CD14-positive monocyte (primary cell): ENCODE measurements around the gene PLCH2. TPM values are rescaled to one million over a fixed set of nuclear protein-coding genes. Genes with fewer than 3 reads are reported as not detected.

Source experiments
- DNase-seq, 3 donors: peaks; one replicate each; pipeline ENCODE4 v3.0.0-alpha.2; 2011 to 2022
- H2AFZ ChIP-seq: 2 replicates; pipeline ENCODE4 v1.6.0; 2012; ENCODE audit warnings: mild to moderate bottlenecking, low read depth, low read length, inconsistent platforms; ENCODE audit not compliant: insufficient read depth, poor library complexity, severe bottlenecking
- H3K27ac ChIP-seq, 2 donors: 1 replicate in 1 of 2; 2 replicates in 1 of 2; pipeline ENCODE4 v1.5.1; 2012 to 2013; ENCODE audit warnings: low read length in 2 of 2, control low read depth in 1 of 2, inconsistent platforms in 1 of 2, low read depth in 1 of 2, mild to moderate bottlenecking in 1 of 2
- H3K27me3 ChIP-seq, 2 donors: one replicate each; pipeline versions ENCODE4 v1.6.0 to v1.6.1; 2011 to 2013; ENCODE audit warnings: low read length in 2 of 2; ENCODE audit not compliant: control insufficient read depth in 2 of 2, insufficient read depth in 2 of 2
- H3K36me3 ChIP-seq, 2 donors: replicated peaks in 1 of 2; 1 replicate in 1 of 2; 2 replicates in 1 of 2; pipeline versions ENCODE4 v1.5.1 to v1.6.1; 2012 to 2013; ENCODE audit warnings: low read length in 2 of 2, control low read depth in 1 of 2, inconsistent platforms in 1 of 2, mild to moderate bottlenecking in 1 of 2; ENCODE audit not compliant: insufficient read depth in 2 of 2, control insufficient read depth in 1 of 2
- H3K4me1 ChIP-seq, 2 donors: 1 replicate in 1 of 2; 2 replicates in 1 of 2; pipeline versions ENCODE4 v1.5.1 to v1.6.1; 2012 to 2013; ENCODE audit warnings: low read length in 2 of 2, control low read depth in 1 of 2, inconsistent platforms in 1 of 2, mild to moderate bottlenecking in 1 of 2, moderate library complexity in 1 of 2; ENCODE audit not compliant: insufficient read depth in 2 of 2, control insufficient read depth in 1 of 2
- H3K4me2 ChIP-seq: replicated peaks from 2 replicates; pipeline ENCODE3; 2012; ENCODE audit warnings: low read length, moderate library complexity, mild to moderate bottlenecking; ENCODE audit not compliant: poor library complexity, severe bottlenecking; ENCODE audit errors: extremely low read depth
- H3K4me3 ChIP-seq, 3 experiments: fragments of 200-600 bp in 1 of 3; sonication (generic) in 1 of 3; replicated peaks in 1 of 3; 1 replicate in 2 of 3; 2 replicates in 1 of 3; pipeline ENCODE4 v1.5.1; 2011 to 2013; ENCODE audit warnings: low read length in 3 of 3, mild to moderate bottlenecking in 3 of 3, control low read depth in 2 of 3, low read depth in 2 of 3, inconsistent platforms in 1 of 3, moderate library complexity in 1 of 3
- H3K79me2 ChIP-seq: 2 replicates; pipeline ENCODE4 v1.6.0; 2012; ENCODE audit warnings: mild to moderate bottlenecking, control low read depth, inconsistent platforms, low read length, moderate library complexity; ENCODE audit not compliant: insufficient read depth
- H3K9ac ChIP-seq: 2 replicates; pipeline ENCODE4 v1.6.0; 2017; ENCODE audit warnings: low read length, mild to moderate bottlenecking; ENCODE audit not compliant: insufficient read depth, poor library complexity, severe bottlenecking
- H3K9me3 ChIP-seq, 2 donors: replicated peaks in 1 of 2; 1 replicate in 1 of 2; 2 replicates in 1 of 2; pipeline versions ENCODE4 v1.5.1 to v1.6.1; 2012 to 2013; ENCODE audit warnings: low read length in 2 of 2, control low read depth in 1 of 2; ENCODE audit not compliant: control insufficient read depth in 1 of 2, insufficient read depth in 1 of 2
- H4K20me1 ChIP-seq: 2 replicates; pipeline ENCODE4 v1.6.0; 2012; ENCODE audit warnings: mild to moderate bottlenecking, low read length, control low read depth, moderate library complexity; ENCODE audit not compliant: insufficient read depth
- H3K27ac Mint-ChIP-seq, 7 donors: one replicate each; pipeline ENCODE4 v1.8.0; 2020; ENCODE audit warnings: mild to moderate bottlenecking in 7 of 7, mixed read lengths in 7 of 7, moderate library complexity in 6 of 7, inconsistent platforms in 2 of 7
- H3K27me3 Mint-ChIP-seq, 3 donors: one replicate each; pipeline ENCODE4 v1.8.0; 2021 to 2022; ENCODE audit warnings: low read depth in 3 of 3, mild to moderate bottlenecking in 3 of 3, mixed read lengths in 3 of 3, moderate library complexity in 3 of 3, inconsistent platforms in 1 of 3
- H3K36me3 Mint-ChIP-seq, 2 donors: one replicate each; pipeline ENCODE4 v1.8.0; 2020; ENCODE audit warnings: mixed read lengths in 2 of 2, inconsistent platforms in 1 of 2, mild to moderate bottlenecking in 1 of 2
- H3K4me1 Mint-ChIP-seq: one replicate; pipeline ENCODE4 v1.8.0; 2020; ENCODE audit warnings: mild to moderate bottlenecking, mixed read lengths
- H3K4me3 Mint-ChIP-seq, 2 donors: one replicate each; pipeline ENCODE4 v1.8.0; 2020; ENCODE audit warnings: mild to moderate bottlenecking in 2 of 2, mixed read lengths in 2 of 2, moderate library complexity in 1 of 2
- H3K9me3 Mint-ChIP-seq, 7 donors: one replicate each; pipeline ENCODE4 v1.8.0; 2020 to 2022; ENCODE audit warnings: mixed read lengths in 7 of 7, mild to moderate bottlenecking in 6 of 7, moderate library complexity in 6 of 7, inconsistent platforms in 2 of 7
- CTCF ChIP-seq: fragments of 200-600 bp; IDR thresholded peaks from one replicate; pipeline ENCODE4 v1.8.0; 2022; ENCODE audit warnings: antibody characterized with exemption, mild to moderate bottlenecking
- WGBS: methylation state at CpG from one replicate; pipeline ENCODE4 v1.1.5; 2013; ENCODE audit warnings: missing lambda C conversion rate; ENCODE audit not compliant: insufficient coverage; 5-methylcytosine and 5-hydroxymethylcytosine counted together
- intact Hi-C, 2 donors: fragments of 100-400 bp; cut with micrococcal nuclease; formaldehyde crosslinking; loops; one replicate each; pipeline versions ENCODE4 v1.15.0 to v1.15.1; 2023
- polyA plus RNA-seq, 3 donors: library from polyadenylated mRNA; depleted of rRNA in 1 of 3; unstranded in 2 of 3; stranded (reverse) in 1 of 3; fragments of 300-500 nt in 2 of 3; fragments of >200 nt in 1 of 3; fragmentation: Illumina TruSeq in 2 of 3; gene quantifications; 1 replicate in 2 of 3; 2 replicates in 1 of 3; pipeline ENCODE4 v1.2.3, GENCODE V29; 2012 to 2021

The PLCH2 gene
- polyA plus RNA-seq, 3 donors, result 1.2 TPM; not detected in 2

GRCh38 chr1:2538872-2539271, 62.8 kb downstream of the PLCH2 start:
- Histone ChIP-seq H3K27me3 (peaks cover 3 to 39% of the 10 kb centered on the region in 2 donors), H3K9me3 (no peaks in the 10 kb centered on the region), H3K4me3 (no peak overlapping the region), H4K20me1 (no peaks in the 10 kb centered on the region), H3K79me2 (no peaks in the 10 kb centered on the region), H3K9ac (no peak overlapping the region), H3K27ac (no peak overlapping the region), H3K4me2 (no peak overlapping the region), H3K4me1 (no peaks in the 10 kb centered on the region), H2AFZ (no peak overlapping the region), H3K36me3 (no peaks in the 10 kb centered on the region)
- no peak overlapping the region for H3K4me3 Mint-ChIP-seq
- intact Hi-C loops, result no loop called here
- TF ChIP-seq CTCF, result no peak
- 85% methylated on average over 8 of the region's 8 CpGs for WGBS
- H3K27me3 Mint-ChIP-seq, result peaks cover 22 to 75% (median 34%) of the 10 kb centered on the region in 3 donors
- DNase-seq, result no peak
- H3K36me3 Mint-ChIP-seq, result no peaks in the 10 kb centered on the region
- peaks cover 2% of the 10 kb centered on the region for H3K4me1 Mint-ChIP-seq
- H3K27ac Mint-ChIP-seq, result no peak overlapping the region
- H3K9me3 Mint-ChIP-seq, result no peaks in the 10 kb centered on the region

- Histone ChIP-seq H3K4me2 (no peak overlapping the region), H3K27ac (no peak overlapping the region), H3K4me3 (no peak overlapping the region), H3K79me2 (no peaks in the 10 kb centered on the region), H4K20me1 (no peaks in the 10 kb centered on the region), H3K9me3 (no peaks in the 10 kb centered on the region), H3K27me3 (peaks cover 3 to 35% of the 10 kb centered on the region in 2 donors), H3K4me1 (no peaks in the 10 kb centered on the region), H3K36me3 (no peaks in the 10 kb centered on the region), H3K9ac (no peak overlapping the region), H2AFZ (no peak overlapping the region)
- Mint-ChIP-seq H3K9me3 (no peaks in the 10 kb centered on the region), H3K27me3 (peaks cover 20 to 78% (median 34%) of the 10 kb centered on the region in 3 donors), H3K4me3 (no peak overlapping the region), H3K27ac (no peak overlapping the region), H3K4me1 (peaks cover 2% of the 10 kb centered on the region), H3K36me3 (no peaks in the 10 kb centered on the region)
- peak; percentile 35 for TF ChIP-seq CTCF
- 80% methylated on average over 10 of the region's 12 CpGs for WGBS
- DNase-seq, result peak in 1 of 3 donors; percentile 22
- intact Hi-C loops, result no loop called here
Observed at GRCh38 chr1:2539312-2539907, 63.3 kb downstream of the PLCH2 start.
